HUES48 (cell line): Measurements from ENCODE around the gene RAD18.

Experiments
- H3K27ac ChIP-seq: one replicate; pipeline ENCODE4 v1.7.0; 2013; ENCODE audit warnings: low read depth, low read length, inconsistent platforms
- H3K27me3 ChIP-seq: 2 replicates; pipeline ENCODE4 v1.6.1; 2013; ENCODE audit warnings: mild to moderate bottlenecking, low read length; ENCODE audit not compliant: control insufficient read depth, insufficient read depth
- H3K36me3 ChIP-seq: 2 replicates; pipeline ENCODE4 v1.6.1; 2013; ENCODE audit warnings: low read length; ENCODE audit not compliant: control insufficient read depth, insufficient read depth
- H3K4me1 ChIP-seq: 2 replicates; pipeline ENCODE4 v1.6.1; 2013; ENCODE audit warnings: mild to moderate bottlenecking, low read length; ENCODE audit not compliant: control insufficient read depth, insufficient read depth
- H3K4me3 ChIP-seq: 2 replicates; pipeline ENCODE4 v1.5.1; 2013; ENCODE audit warnings: mild to moderate bottlenecking, low read depth, low read length
- H3K9ac ChIP-seq: 2 replicates; pipeline ENCODE4 v1.6.1; 2013; ENCODE audit warnings: mild to moderate bottlenecking, low read depth, low read length, moderate library complexity
- H3K9me3 ChIP-seq: 2 replicates; pipeline ENCODE4 v1.6.1; 2013; ENCODE audit warnings: low read length; ENCODE audit not compliant: control insufficient read depth, insufficient read depth

Gene RAD18

GRCh38 chr3:8865697-8866096 is 97.6 kb downstream of the RAD18 start:
- no peak overlapping the region for H3K9ac ChIP-seq

GRCh38 chr3:8864402-8865350 is 98.6 kb downstream of the RAD18 start:
- H3K27ac ChIP-seq: no peak overlapping the region
- H3K36me3 ChIP-seq: no peaks in the 10 kb centered on the region
- no peaks in the 10 kb centered on the region for H3K9me3 ChIP-seq
- H3K4me1 ChIP-seq: peaks cover 11% of the 10 kb centered on the region; the same call in 1 of the 2 replicates
- no peak overlapping the region for H3K4me3 ChIP-seq
- H3K27me3 ChIP-seq: no peaks in the 10 kb centered on the region
- no peak overlapping the region for H3K9ac ChIP-seq

More at GRCh38 chr3:8865697-8866096, 97.6 kb downstream of the RAD18 start:
- Histone ChIP-seq H3K36me3 (no peaks in the 10 kb centered on the region), H3K9me3 (no peaks in the 10 kb centered on the region), H3K4me1 (peaks cover 11% of the 10 kb centered on the region; the same call in 1 of the 2 replicates), H3K4me3 (no peak overlapping the region), H3K27me3 (no peaks in the 10 kb centered on the region), H3K27ac (no peak overlapping the region)

- no peak overlapping the region for H3K27ac ChIP-seq
- no peak overlapping the region for H3K4me3 ChIP-seq
- H3K36me3 ChIP-seq: no peaks in the 10 kb centered on the region
- H3K9ac ChIP-seq: no peak overlapping the region
- H3K27me3 ChIP-seq: no peaks in the 10 kb centered on the region
- H3K4me1 ChIP-seq: peaks cover 3% of the 10 kb centered on the region; the same call in 1 of the 2 replicates
- H3K9me3 ChIP-seq: no peaks in the 10 kb centered on the region
Measured at GRCh38 chr3:8863891-8864290, 99.4 kb downstream of the RAD18 start.

GRCh38 chr3:8857720-8858367 is 105.4 kb downstream of the RAD18 start:
- H3K4me1 ChIP-seq: no peaks in the 10 kb centered on the region

GRCh38 chr3:8856721-8857120 is 106.6 kb downstream of the RAD18 start:
- Histone ChIP-seq H3K27me3 (no peaks in the 10 kb centered on the region), H3K4me3 (no peak overlapping the region), H3K9me3 (no peaks in the 10 kb centered on the region), H3K27ac (no peak overlapping the region), H3K4me1 (no peaks in the 10 kb centered on the region), H3K36me3 (no peaks in the 10 kb centered on the region), H3K9ac (no peak overlapping the region)

More at GRCh38 chr3:8857720-8858367, 105.4 kb downstream of the RAD18 start:
- Histone ChIP-seq H3K27me3 (no peaks in the 10 kb centered on the region), H3K9me3 (no peaks in the 10 kb centered on the region), H3K9ac (no peak overlapping the region), H3K4me3 (no peak overlapping the region), H3K36me3 (no peaks in the 10 kb centered on the region), H3K27ac (no peak overlapping the region)

GRCh38 chr3:8856071-8856470 is 107.2 kb downstream of the RAD18 start:
- Histone ChIP-seq H3K27me3 (no peaks in the 10 kb centered on the region), H3K27ac (no peak overlapping the region), H3K4me3 (no peak overlapping the region), H3K9ac (no peak overlapping the region), H3K36me3 (no peaks in the 10 kb centered on the region), H3K9me3 (no peaks in the 10 kb centered on the region), H3K4me1 (no peaks in the 10 kb centered on the region)

GRCh38 chr3:8854656-8855055 is 108.6 kb downstream of the RAD18 start:
- H3K36me3 ChIP-seq: no peaks in the 10 kb centered on the region
- no peak overlapping the region for H3K27ac ChIP-seq
- no peaks in the 10 kb centered on the region for H3K9me3 ChIP-seq
- H3K4me1 ChIP-seq: no peaks in the 10 kb centered on the region
- no peak overlapping the region for H3K4me3 ChIP-seq
- no peak overlapping the region for H3K9ac ChIP-seq
- H3K27me3 ChIP-seq: no peaks in the 10 kb centered on the region

GRCh38 chr3:8853081-8853480 is 110.2 kb downstream of the RAD18 start:
- Histone ChIP-seq H3K9ac (no peak overlapping the region), H3K27ac (no peak overlapping the region), H3K36me3 (no peaks in the 10 kb centered on the region), H3K4me3 (no peak overlapping the region), H3K27me3 (no peaks in the 10 kb centered on the region), H3K4me1 (no peaks in the 10 kb centered on the region), H3K9me3 (no peaks in the 10 kb centered on the region)

GRCh38 chr3:8852511-8852910 is 110.8 kb downstream of the RAD18 start:
- Histone ChIP-seq H3K36me3 (no peaks in the 10 kb centered on the region), H3K9ac (no peak overlapping the region), H3K9me3 (no peaks in the 10 kb centered on the region), H3K27me3 (no peaks in the 10 kb centered on the region), H3K27ac (no peak overlapping the region), H3K4me1 (no peaks in the 10 kb centered on the region), H3K4me3 (no peak overlapping the region)

- H3K4me1 ChIP-seq: no peaks in the 10 kb centered on the region; the same call in 1 of the 2 replicates
- H3K27me3 ChIP-seq: no peaks in the 10 kb centered on the region
- H3K9me3 ChIP-seq: no peaks in the 10 kb centered on the region
- no peak overlapping the region for H3K4me3 ChIP-seq
- no peak overlapping the region for H3K27ac ChIP-seq
- no peaks in the 10 kb centered on the region for H3K36me3 ChIP-seq
- H3K9ac ChIP-seq: no peak overlapping the region
Measured at GRCh38 chr3:8851703-8852102, 111.6 kb downstream of the RAD18 start.

- no peak overlapping the region for H3K9ac ChIP-seq
- peaks cover 9% of the 10 kb centered on the region; the same call in 1 of the 2 replicates for H3K4me1 ChIP-seq
- no peaks in the 10 kb centered on the region for H3K27me3 ChIP-seq
- H3K27ac ChIP-seq: no peak overlapping the region
- no peak overlapping the region for H3K4me3 ChIP-seq
- H3K36me3 ChIP-seq: no peaks in the 10 kb centered on the region
- no peaks in the 10 kb centered on the region for H3K9me3 ChIP-seq
Measured at GRCh38 chr3:8848696-8849131, 114.6 kb downstream of the RAD18 start.
